Skeletal muscle tissue (tissue), 5 donors: ENCODE measurements around the gene NUP205. TPM values are rescaled to one million over a fixed set of nuclear protein-coding genes. Genes with fewer than 3 reads are reported as not detected.
"Not testable (repeated sequence)": the region's sequence is repeated elsewhere in the genome, so short reads cannot be mapped to it uniquely, and the experiment has no call there.

Source experiments
- H3K27ac ChIP-seq: one replicate; pipeline ENCODE4 v1.7.0; 2013; ENCODE audit warnings: mild to moderate bottlenecking, low read depth, low read length, inconsistent platforms
- H3K27me3 ChIP-seq, 3 donors: one replicate each; pipeline ENCODE4 v1.7.0; 2013; ENCODE audit warnings: low read length in 3 of 3; ENCODE audit not compliant: control insufficient read depth in 3 of 3, insufficient read depth in 3 of 3
- H3K36me3 ChIP-seq, 3 donors: one replicate each; pipeline ENCODE4 v1.7.0; 2013; ENCODE audit warnings: low read length in 3 of 3; ENCODE audit not compliant: control insufficient read depth in 3 of 3, insufficient read depth in 3 of 3
- H3K4me1 ChIP-seq, 3 donors: one replicate each; pipeline ENCODE4 v1.7.0; 2013; ENCODE audit warnings: low read length in 3 of 3, mild to moderate bottlenecking in 3 of 3; ENCODE audit not compliant: control insufficient read depth in 3 of 3, insufficient read depth in 3 of 3
- H3K4me3 ChIP-seq, 3 donors: one replicate each; pipeline ENCODE4 v1.7.0; 2013; ENCODE audit warnings: low read length in 3 of 3
- H3K9ac ChIP-seq, 3 donors: one replicate each; pipeline ENCODE4 v1.7.0; 2013; ENCODE audit warnings: low read length in 3 of 3, mild to moderate bottlenecking in 3 of 3, moderate library complexity in 2 of 3, low read depth in 1 of 3
- H3K9me3 ChIP-seq, 3 donors: one replicate each; pipeline ENCODE4 v1.7.0; 2013; ENCODE audit warnings: low read length in 3 of 3; ENCODE audit not compliant: control insufficient read depth in 3 of 3
- small RNA-seq: library from RNA; depleted of rRNA; stranded (forward); fragments of <200 nt; gene quantifications from one replicate; pipeline ENCODE3, GENCODE V24; 2014
- total RNA-seq: library from RNA; depleted of rRNA; stranded (reverse); fragments of >200 nt; gene quantifications from one replicate; pipeline ENCODE4 v1.2.3, GENCODE V29; 2014
- donor health status: Osteomylitis.

Gene NUP205
- total RNA-seq, 1 donor from 2014 or later, result 39.1 TPM

DNA sequence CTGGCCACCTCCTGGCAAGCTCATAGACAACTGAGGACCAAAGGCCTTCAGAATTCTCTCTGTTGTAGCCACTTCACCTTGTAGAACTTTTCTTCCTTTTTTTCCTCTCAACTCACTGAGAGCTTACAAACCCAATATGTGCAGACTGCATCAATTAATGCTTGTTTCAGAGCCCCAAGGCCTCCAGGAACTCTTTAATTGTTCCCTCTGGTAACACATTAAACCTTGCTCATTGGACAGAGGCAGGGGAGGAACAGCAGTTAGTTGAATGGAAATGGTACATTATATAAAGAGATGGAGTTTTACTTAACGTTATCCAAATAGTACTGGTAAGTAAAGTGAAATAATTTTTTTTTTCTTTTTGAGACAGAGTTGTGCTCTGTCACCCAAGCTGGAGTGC is 129.7 kb downstream of the NUP205 start:
- no peak overlapping the region for H3K4me3 ChIP-seq
- H3K9ac ChIP-seq, result no peak overlapping the region
- H3K27me3 ChIP-seq, result no peaks in the 10 kb centered on the region
- peaks cover 0 to 11% (median 11%) of the 10 kb centered on the region in 3 donors for H3K4me1 ChIP-seq
- H3K36me3 ChIP-seq, result peaks cover 4 to 30% (median 5%) of the 10 kb centered on the region in 3 donors
- no peaks in the 10 kb centered on the region for H3K9me3 ChIP-seq
- H3K27ac ChIP-seq, result no peak overlapping the region

DNA sequence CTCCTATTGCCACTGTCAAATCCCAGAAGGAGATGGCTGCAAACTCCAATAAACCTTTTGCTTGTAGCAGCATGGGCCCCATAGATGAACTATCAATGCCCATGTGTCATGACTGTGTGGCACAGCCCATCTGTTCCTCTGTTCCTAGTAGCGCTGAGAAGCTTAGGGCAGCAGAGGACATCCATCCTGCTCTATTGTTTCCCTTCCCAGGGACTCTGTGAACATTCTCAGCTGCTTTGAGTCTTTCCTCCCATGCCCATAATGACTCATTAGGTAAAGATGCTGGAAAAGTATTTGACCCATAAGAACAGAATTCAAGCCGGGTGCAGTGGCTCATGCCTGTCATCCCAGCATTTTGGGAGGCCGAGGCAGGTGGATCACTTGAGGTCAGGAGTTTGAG is 132.8 kb downstream of the NUP205 start:
- no peak overlapping the region for H3K27ac ChIP-seq
- no peak overlapping the region for H3K9ac ChIP-seq
- H3K4me1 ChIP-seq, result peaks cover 4 to 6% (median 6%) of the 10 kb centered on the region in 3 donors
- H3K4me3 ChIP-seq, result no peak overlapping the region
- H3K27me3 ChIP-seq, result no peaks in the 10 kb centered on the region
- H3K9me3 ChIP-seq, result no peaks in the 10 kb centered on the region
- peaks cover 8 to 27% (median 11%) of the 10 kb centered on the region in 3 donors for H3K36me3 ChIP-seq

DNA sequence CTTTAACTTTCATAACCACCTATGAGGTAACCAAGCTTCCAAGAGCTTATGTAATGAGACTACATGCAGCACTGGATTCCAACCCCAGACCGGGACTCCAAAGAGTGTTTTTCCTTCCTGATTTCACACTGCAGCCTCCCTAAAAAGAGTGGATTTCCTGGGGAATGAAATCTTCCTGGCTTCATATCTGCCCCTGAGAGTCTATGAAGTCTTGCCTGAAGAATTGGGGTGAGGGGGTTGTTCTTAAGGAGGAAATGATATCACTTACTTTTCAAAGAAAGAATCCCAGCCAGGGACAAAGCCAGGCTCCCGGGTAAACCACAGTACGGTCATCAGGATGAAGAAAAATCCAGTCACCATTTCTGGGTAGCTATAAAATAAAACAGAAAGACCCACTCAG is 134.3 kb downstream of the NUP205 start:
- no peaks in the 10 kb centered on the region for H3K27me3 ChIP-seq
- H3K36me3 ChIP-seq, result peaks cover 7 to 24% (median 11%) of the 10 kb centered on the region in 3 donors
- H3K9ac ChIP-seq, result no peak overlapping the region
- no peak overlapping the region for H3K27ac ChIP-seq
- no peaks in the 10 kb centered on the region for H3K9me3 ChIP-seq
- H3K4me3 ChIP-seq, result no peak overlapping the region
- H3K4me1 ChIP-seq, result peaks cover 4 to 6% (median 6%) of the 10 kb centered on the region in 3 donors

DNA sequence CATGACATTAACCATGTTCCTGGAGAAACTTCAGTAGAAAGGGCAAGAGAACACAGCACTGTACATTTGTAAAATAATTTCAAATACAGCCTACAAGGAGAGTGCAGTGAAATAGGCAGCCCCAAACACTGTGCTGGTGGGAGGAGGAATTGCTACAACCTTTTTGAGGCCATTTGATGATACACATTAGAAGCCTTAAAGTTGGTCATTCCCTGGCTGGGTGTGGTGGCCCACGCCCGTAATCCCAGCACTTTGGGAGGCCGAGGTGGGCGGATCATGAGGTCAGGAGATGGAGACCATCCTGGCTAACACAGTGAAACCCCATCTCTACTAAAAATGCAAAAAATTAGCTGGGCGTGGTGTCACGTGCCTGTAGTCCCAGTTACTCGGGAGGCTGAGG is 134.9 kb downstream of the NUP205 start:
- H3K27me3 ChIP-seq, H3K4me3 ChIP-seq, H3K9ac ChIP-seq, H3K9me3 ChIP-seq, H3K4me1 ChIP-seq, H3K27ac ChIP-seq: not testable (repeated sequence)
- peaks cover 7 to 22% (median 11%) of the 10 kb centered on the region in 3 donors for H3K36me3 ChIP-seq

DNA sequence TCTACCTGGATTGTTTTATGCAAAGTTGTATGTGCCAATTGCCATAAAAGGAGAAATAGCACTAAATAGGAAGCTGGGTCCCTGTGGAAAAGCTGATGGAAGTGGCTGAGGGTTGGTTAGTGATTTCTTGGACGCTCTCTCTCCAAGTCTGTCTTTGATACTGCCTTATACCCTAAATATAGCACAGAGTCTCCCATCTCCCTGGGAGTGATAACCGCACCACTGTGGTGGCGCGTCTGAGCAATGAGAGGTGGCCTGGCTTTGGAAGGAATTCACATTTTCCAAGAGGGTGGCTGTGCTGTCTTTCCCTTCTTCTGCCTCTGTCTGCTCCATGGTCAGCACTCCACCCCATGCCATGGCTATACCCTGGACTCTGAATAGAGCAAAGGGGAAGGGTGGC is 135.8 kb downstream of the NUP205 start:
- H3K27ac ChIP-seq, result no peak overlapping the region
- no peak overlapping the region for H3K4me3 ChIP-seq
- no peaks in the 10 kb centered on the region for H3K27me3 ChIP-seq
- H3K36me3 ChIP-seq, result peaks cover 7 to 22% (median 11%) of the 10 kb centered on the region in 3 donors
- H3K9ac ChIP-seq, result no peak overlapping the region
- H3K9me3 ChIP-seq, result no peaks in the 10 kb centered on the region
- H3K4me1 ChIP-seq, result peaks cover 4 to 6% (median 6%) of the 10 kb centered on the region in 3 donors

DNA sequence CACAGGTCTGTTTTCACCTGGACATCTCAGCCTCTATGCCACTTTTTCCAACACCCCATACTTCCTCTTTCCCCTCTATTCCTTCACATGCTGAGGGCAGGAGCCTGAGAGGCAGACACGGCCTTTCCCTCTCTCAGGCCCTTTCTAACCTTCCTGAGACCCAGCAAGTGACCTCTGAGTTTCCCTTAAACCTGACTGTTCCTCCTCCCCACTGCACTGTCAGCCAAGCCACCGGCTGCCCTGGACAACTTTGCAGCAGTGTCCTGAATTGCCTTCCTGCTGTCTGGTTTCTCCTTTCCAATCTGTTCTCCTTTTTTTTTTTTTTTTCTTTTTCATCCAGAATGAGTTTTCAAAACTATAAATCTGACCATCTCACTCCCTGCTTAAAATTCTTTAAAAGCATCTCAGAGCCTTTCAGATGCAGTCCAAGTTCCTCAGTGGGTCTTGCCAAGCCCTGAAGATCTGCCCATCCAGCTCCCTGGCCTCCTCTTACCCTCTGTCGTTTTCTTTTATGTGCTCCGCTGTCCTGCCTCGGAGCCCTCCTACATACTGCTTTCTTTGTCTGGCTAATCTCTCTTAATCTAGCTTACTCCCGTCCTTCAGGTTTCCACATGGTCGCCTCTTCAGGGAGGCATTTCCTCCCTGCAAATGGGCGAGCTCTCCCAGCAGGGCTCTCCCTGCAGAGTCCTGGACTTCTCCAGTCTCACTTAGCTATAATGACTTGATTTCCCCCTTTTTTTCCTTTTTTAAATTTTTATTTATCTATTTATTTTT is 139.7 kb downstream of the NUP205 start:
- Histone ChIP-seq H3K4me3 (no peak overlapping the region), H3K9me3 (no peaks in the 10 kb centered on the region), H3K4me1 (peaks cover 4 to 6% (median 6%) of the 10 kb centered on the region in 3 donors), H3K27ac (no peak overlapping the region), H3K36me3 (peaks cover 4 to 6% (median 4%) of the 10 kb centered on the region in 3 donors), H3K9ac (no peak overlapping the region), H3K27me3 (no peaks in the 10 kb centered on the region)

Small RNAs within 50 kb of the gene (small RNA-seq; reads per million reads assigned to genes)
- gene RNU6-1154P, result not detected

Other genes starting within 250 kb of the NUP205 start
- gene CNOT4, start 47.8 kb upstream of the NUP205 start, total RNA-seq, result 16.2 TPM
- 15.7 TPM for gene STMP1, start 104.6 kb downstream of the NUP205 start, total RNA-seq
- not detected for gene SLC13A4, start 170.3 kb downstream of the NUP205 start, total RNA-seq
- 0.52 TPM for gene FAM180A, start 190.9 kb downstream of the NUP205 start, total RNA-seq